OCI-LY1 (cell line): ENCODE measurements around the gene MRTFA.
"Not testable (repeated sequence)": the region's sequence is repeated elsewhere in the genome, so short reads cannot be mapped to it uniquely, and the experiment has no call there.

Experiments used
- H2AFZ ChIP-seq: fragments of 200-600 bp; sonication (generic), shearing (Covaris generic); 2 replicates; pipeline ENCODE4 v1.6.0; 2014; ENCODE audit warnings: antibody characterized with exemption, mild to moderate bottlenecking, low read length
- H3F3A ChIP-seq: fragments of 200-600 bp; sonication (generic), shearing (Covaris generic); 2 replicates; pipeline ENCODE4 v1.6.0; 2014; ENCODE audit warnings: mild to moderate bottlenecking, antibody characterized with exemption, low read length, moderate library complexity; ENCODE audit not compliant: insufficient read depth
- H3K27ac ChIP-seq: fragments of 200-600 bp; sonication (generic); 2 replicates; pipeline ENCODE4 v1.5.1; 2014; ENCODE audit warnings: low read length, mixed run types, mild to moderate bottlenecking, low read depth; ENCODE audit not compliant: poor library complexity, severe bottlenecking
- H3K27me3 ChIP-seq: fragments of 200-600 bp; sonication (generic); 2 replicates; pipeline ENCODE4 v1.6.0; 2014; ENCODE audit warnings: antibody characterized with exemption, mild to moderate bottlenecking, low read length, moderate library complexity; ENCODE audit not compliant: insufficient read depth
- H3K36me3 ChIP-seq: fragments of 200-600 bp; sonication (generic); 2 replicates; pipeline ENCODE4 v1.6.1; 2014; ENCODE audit warnings: mild to moderate bottlenecking, antibody characterized with exemption, low read length, moderate library complexity, mixed read lengths; ENCODE audit not compliant: insufficient read depth
- H3K4me1 ChIP-seq: fragments of 200-600 bp; sonication (generic); 2 replicates; pipeline ENCODE4 v1.5.1; 2014; ENCODE audit warnings: mild to moderate bottlenecking, low read length, moderate library complexity; ENCODE audit not compliant: insufficient read depth, severe bottlenecking
- H3K4me2 ChIP-seq: fragments of 200-600 bp; sonication (generic), shearing (Covaris generic); 2 replicates; pipeline ENCODE4 v1.6.1; 2014; ENCODE audit warnings: low read length
- H3K4me3 ChIP-seq: fragments of 200-600 bp; sonication (generic); 2 replicates; pipeline ENCODE4 v1.5.1; 2014; ENCODE audit warnings: low read length, low read depth, mild to moderate bottlenecking, mixed read lengths; ENCODE audit not compliant: poor library complexity, severe bottlenecking
- H3K79me2 ChIP-seq: fragments of 200-600 bp; shearing (Covaris generic); 2 replicates; pipeline ENCODE4 v1.6.1; 2016; ENCODE audit warnings: mixed run types, low read length, mixed read lengths; ENCODE audit not compliant: insufficient read depth
- H3K9ac ChIP-seq: fragments of 200-600 bp; sonication (generic), shearing (Covaris generic); 2 replicates; pipeline ENCODE4 v1.6.1; 2014; ENCODE audit warnings: mild to moderate bottlenecking, low read length, mixed read lengths
- H3K9me2 ChIP-seq: fragments of 200-600 bp; sonication (generic), shearing (Covaris generic); 2 replicates; pipeline ENCODE4 v1.6.1; 2014; ENCODE audit warnings: low read depth, mild to moderate bottlenecking, low read length, mixed read lengths
- H3K9me3 ChIP-seq: fragments of 200-600 bp; shearing (Covaris generic); 2 replicates; pipeline ENCODE4 v1.6.1; 2014; ENCODE audit warnings: low read length, mixed read lengths
- H4K20me1 ChIP-seq: fragments of 200-600 bp; sonication (generic), shearing (Covaris generic); 2 replicates; pipeline ENCODE4 v1.6.0; 2016; ENCODE audit warnings: mild to moderate bottlenecking, low read length; ENCODE audit not compliant: insufficient read depth
- EZH2 ChIP-seq: fragments of 200-600 bp; sonication (generic), shearing (Covaris generic); IDR thresholded peaks from 2 replicates; pipeline ENCODE4 v1.8.0; 2017; ENCODE audit warnings: borderline replicate concordance, mixed run types, mild to moderate bottlenecking, antibody characterized with exemption, low read length, moderate library complexity, mixed read lengths
- TF ChIP-seq, protein P1 (sequence below): fragments of 200-600 bp; sonication (generic), shearing (Covaris generic); IDR thresholded peaks from 2 replicates; pipeline ENCODE4 v1.5.1; 2017; ENCODE audit warnings: mild to moderate bottlenecking, antibody characterized with exemption, low read length, moderate library complexity, mixed read lengths

The MRTFA gene

GRCh38 chr22:40628354-40629042, 8.0 kb downstream of the MRTFA start:
- H3K27ac ChIP-seq = no peak overlapping the region

GRCh38 chr22:40627612-40628011, 8.9 kb downstream of the MRTFA start:
- H3K27me3 ChIP-seq = no peaks in the 10 kb centered on the region
- peak overlapping the region; percentile 14; the same call in 1 of the 2 replicates for H3K4me2 ChIP-seq

More at GRCh38 chr22:40628354-40629042, 8.0 kb downstream of the MRTFA start:
- H3K4me3 ChIP-seq = no peak overlapping the region
- no peaks in the 10 kb centered on the region for H3F3A ChIP-seq
- H3K9ac ChIP-seq = no peak overlapping the region
- TF ChIP-seq EZH2 = no peak
- TF ChIP-seq, protein P1, sequence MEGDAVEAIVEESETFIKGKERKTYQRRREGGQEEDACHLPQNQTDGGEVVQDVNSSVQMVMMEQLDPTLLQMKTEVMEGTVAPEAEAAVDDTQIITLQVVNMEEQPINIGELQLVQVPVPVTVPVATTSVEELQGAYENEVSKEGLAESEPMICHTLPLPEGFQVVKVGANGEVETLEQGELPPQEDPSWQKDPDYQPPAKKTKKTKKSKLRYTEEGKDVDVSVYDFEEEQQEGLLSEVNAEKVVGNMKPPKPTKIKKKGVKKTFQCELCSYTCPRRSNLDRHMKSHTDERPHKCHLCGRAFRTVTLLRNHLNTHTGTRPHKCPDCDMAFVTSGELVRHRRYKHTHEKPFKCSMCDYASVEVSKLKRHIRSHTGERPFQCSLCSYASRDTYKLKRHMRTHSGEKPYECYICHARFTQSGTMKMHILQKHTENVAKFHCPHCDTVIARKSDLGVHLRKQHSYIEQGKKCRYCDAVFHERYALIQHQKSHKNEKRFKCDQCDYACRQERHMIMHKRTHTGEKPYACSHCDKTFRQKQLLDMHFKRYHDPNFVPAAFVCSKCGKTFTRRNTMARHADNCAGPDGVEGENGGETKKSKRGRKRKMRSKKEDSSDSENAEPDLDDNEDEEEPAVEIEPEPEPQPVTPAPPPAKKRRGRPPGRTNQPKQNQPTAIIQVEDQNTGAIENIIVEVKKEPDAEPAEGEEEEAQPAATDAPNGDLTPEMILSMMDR = no peak
- H3K36me3 ChIP-seq = no peaks in the 10 kb centered on the region
- H3K27me3 ChIP-seq = no peaks in the 10 kb centered on the region
- no peaks in the 10 kb centered on the region for H4K20me1 ChIP-seq
- peaks cover 19% of the 10 kb centered on the region for H3K4me1 ChIP-seq
- H3K79me2 ChIP-seq = peaks cover 74% of the 10 kb centered on the region
- no peaks in the 10 kb centered on the region for H3K9me3 ChIP-seq
- no peak overlapping the region for H2AFZ ChIP-seq
- no peaks in the 10 kb centered on the region for H3K9me2 ChIP-seq
- peak overlapping the region; percentile 14; the same call in 1 of the 2 replicates for H3K4me2 ChIP-seq

GRCh38 chr22:40626851-40627250, 9.7 kb downstream of the MRTFA start:
- no peak for TF ChIP-seq EZH2
- TF ChIP-seq, protein P1 = no peak
- H2AFZ ChIP-seq = no peak overlapping the region
- H3K4me3 ChIP-seq = no peak overlapping the region
- H3K79me2 ChIP-seq = peaks cover 61% of the 10 kb centered on the region
- H3F3A ChIP-seq = no peaks in the 10 kb centered on the region
- H3K27me3 ChIP-seq = no peaks in the 10 kb centered on the region
- no peaks in the 10 kb centered on the region for H3K36me3 ChIP-seq
- no peaks in the 10 kb centered on the region for H4K20me1 ChIP-seq
- no peak overlapping the region for H3K4me2 ChIP-seq
- H3K9ac ChIP-seq = no peak overlapping the region
- no peaks in the 10 kb centered on the region for H3K9me2 ChIP-seq
- H3K4me1 ChIP-seq = peaks cover 19% of the 10 kb centered on the region
- H3K27ac ChIP-seq = no peak overlapping the region
- no peaks in the 10 kb centered on the region for H3K9me3 ChIP-seq

More at GRCh38 chr22:40627612-40628011, 8.9 kb downstream of the MRTFA start:
- H3F3A ChIP-seq = no peaks in the 10 kb centered on the region
- no peak overlapping the region for H3K27ac ChIP-seq
- no peaks in the 10 kb centered on the region for H3K36me3 ChIP-seq
- no peaks in the 10 kb centered on the region for H3K9me2 ChIP-seq
- no peaks in the 10 kb centered on the region for H3K9me3 ChIP-seq
- no peak overlapping the region for H2AFZ ChIP-seq
- H3K79me2 ChIP-seq = peaks cover 65% of the 10 kb centered on the region
- peaks cover 19% of the 10 kb centered on the region for H3K4me1 ChIP-seq
- no peaks in the 10 kb centered on the region for H4K20me1 ChIP-seq
- no peak overlapping the region for H3K4me3 ChIP-seq
- TF ChIP-seq EZH2 = no peak
- TF ChIP-seq, protein P1 = no peak
- H3K9ac ChIP-seq = no peak overlapping the region

- H2AFZ ChIP-seq, H3K9me2 ChIP-seq: not testable (repeated sequence)
Measured at GRCh38 chr22:40625794-40626193, 10.7 kb downstream of the MRTFA start.

DNA sequence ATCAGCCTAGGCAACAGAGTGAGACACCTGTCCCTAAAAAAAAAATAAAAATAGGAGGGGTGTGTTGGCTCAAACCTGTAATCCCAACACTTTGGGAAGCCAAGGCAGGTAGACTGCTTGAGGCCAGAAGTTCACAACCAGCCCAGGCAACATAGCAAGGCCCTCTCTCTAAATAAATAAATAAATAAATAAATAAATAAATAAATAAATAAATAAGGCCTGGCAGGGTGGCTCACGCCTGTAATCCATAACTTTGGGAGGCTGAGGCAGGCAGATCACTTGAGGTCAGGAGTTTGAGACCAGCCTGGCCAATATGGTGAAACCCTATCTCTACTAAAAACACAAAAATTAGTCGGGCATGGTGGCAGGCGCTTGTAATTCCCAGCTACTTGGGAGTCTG, 11.2 kb downstream of the MRTFA start:
- H3K9me3 ChIP-seq, H4K20me1 ChIP-seq, H3K9ac ChIP-seq, H3K4me2 ChIP-seq, H3K27me3 ChIP-seq, H2AFZ ChIP-seq, H3F3A ChIP-seq, H3K4me3 ChIP-seq, H3K9me2 ChIP-seq, H3K27ac ChIP-seq, H3K36me3 ChIP-seq: not testable (repeated sequence)
- peaks cover 22% of the 10 kb centered on the region for H3K4me1 ChIP-seq
- peaks cover 45% of the 10 kb centered on the region for H3K79me2 ChIP-seq

More at GRCh38 chr22:40625794-40626193, 10.7 kb downstream of the MRTFA start:
- H3K9me3 ChIP-seq, H3K9ac ChIP-seq, H3K27me3 ChIP-seq, H3F3A ChIP-seq, H3K4me2 ChIP-seq, H3K27ac ChIP-seq, H3K36me3 ChIP-seq, H4K20me1 ChIP-seq, H3K4me3 ChIP-seq: not testable (repeated sequence)
- H3K79me2 ChIP-seq = peaks cover 50% of the 10 kb centered on the region
- peaks cover 22% of the 10 kb centered on the region for H3K4me1 ChIP-seq
